Adrenal gland (tissue), 12 donors: Measurements from ENCODE around the gene CECR2. TPM values are rescaled to one million over a fixed set of nuclear protein-coding genes. Genes with fewer than 3 reads are reported as not detected.

Experiments used
- DNase-seq, 7 donors: peaks; one replicate each; pipeline ENCODE4 v3.0.0-alpha.2; 2019 to 2020
- H3K27ac ChIP-seq, 5 donors: fragments of 200-600 bp; sonication (generic) in 4 of 5; 1 replicate in 3 of 5; 2 replicates in 2 of 5; pipeline versions ENCODE4 v1.5.1 to v1.8.0; 2016 to 2020; ENCODE audit warnings: mild to moderate bottlenecking in 1 of 5
- H3K27me3 ChIP-seq: fragments of 200-600 bp; 2 replicates; pipeline ENCODE4 v1.8.0; 2021
- H3K36me3 ChIP-seq, 2 donors: fragments of 200-600 bp; replicated peaks in 1 of 2; 1 replicate in 1 of 2; 2 replicates in 1 of 2; pipeline versions ENCODE4 v1.5.1 to v1.8.0; 2018 to 2022
- H3K4me1 ChIP-seq, 2 donors: fragments of 200-600 bp; replicated peaks in 1 of 2; 1 replicate in 1 of 2; 2 replicates in 1 of 2; pipeline versions ENCODE4 v1.5.1 to v1.8.0; 2018 to 2021
- H3K4me3 ChIP-seq, 4 donors: fragments of 200-600 bp; sonication (generic) in 3 of 4; one replicate each; pipeline ENCODE4 v1.5.1; 2016 to 2018
- H3K9me3 ChIP-seq, 3 donors: fragments of 200-600 bp; sonication (generic) in 1 of 3; replicated peaks in 1 of 3; 1 replicate in 2 of 3; 2 replicates in 1 of 3; pipeline versions ENCODE4 v1.5.1 to v1.8.0; 2016 to 2021
- POLR2A ChIP-seq, 2 donors: fragments of 450-650 bp; IDR thresholded peaks; one replicate each; pipeline ENCODE4 v1.6.1; 2017; ENCODE audit warnings: antibody characterized with exemption in 2 of 2, mild to moderate bottlenecking in 2 of 2, moderate library complexity in 1 of 2
- WGBS, 4 donors: extraction: QIAGEN DNeasy Blood & Tissue Kit in 2 of 4; methylation state at CpG; one replicate each; pipeline versions ENCODE4 v1.1.5 to v1.1.7; 2013 to 2017; 5-methylcytosine and 5-hydroxymethylcytosine counted together
- intact Hi-C, 2 donors: fragments of 100-400 bp; cut with DNase I; formaldehyde crosslinking; loops; one replicate each; pipeline versions ENCODE4 v1.14.1 to v1.15.0; 2022 to 2023
- polyA plus RNA-seq, 3 donors: library from polyadenylated mRNA; stranded (reverse); fragments of 200-250 nt in 2 of 3; fragments of 350-450 nt in 1 of 3; fragmentation: Illumina TruSeq in 1 of 3; extraction: RNeasy Lipid Tissue Mini Kit (QIAGEN cat#74804) in 1 of 3; gene quantifications; one replicate each; pipeline ENCODE4 v1.2.3, GENCODE V29; 2013 to 2014
- total RNA-seq, 9 donors: library from RNA; depleted of rRNA in 4 of 9; stranded (reverse); fragments of >200 nt in 4 of 9; fragments of 120-200 nt in 1 of 9; fragmentation: NEBNext Ultra II Directional in 1 of 9; extraction: Animal tissue kit (Norgen Biotek cat#: 25700) in 1 of 9; gene quantifications; one replicate each; pipeline versions ENCODE4 v1.1.0 to v1.2.4, GENCODE V29; 2013 to 2023
- TF ChIP-seq, protein P1 (sequence below), 6 experiments: fragments of 450-650 bp in 4 of 6; fragments of 200-600 bp in 2 of 6; sonication (generic) in 1 of 6; IDR thresholded peaks; 1 replicate in 5 of 6; 2 replicates in 1 of 6; pipeline versions ENCODE4 v1.5.1 to v1.8.0; 2016 to 2021; ENCODE audit warnings: antibody characterized with exemption in 6 of 6, mild to moderate bottlenecking in 2 of 6, moderate library complexity in 1 of 6
- donor health status: healthy with polysubstance abuse.
- donor health status: Bipolar disorder and iron deficiency.
- donor health status: DM: yes; HTN: yes; CAD: no.
- donor health status: DM: no; HTN: no; CAD: no.
- donor health status: DM: no; HTN: no; CAD: no.
- donor health status: DM: yes; HTN: yes; CAD: no.

CECR2 gene
- total and polyA plus RNA-seq, 12 donors, result 0.20 to 1.7 (median 0.67) TPM

DNA sequence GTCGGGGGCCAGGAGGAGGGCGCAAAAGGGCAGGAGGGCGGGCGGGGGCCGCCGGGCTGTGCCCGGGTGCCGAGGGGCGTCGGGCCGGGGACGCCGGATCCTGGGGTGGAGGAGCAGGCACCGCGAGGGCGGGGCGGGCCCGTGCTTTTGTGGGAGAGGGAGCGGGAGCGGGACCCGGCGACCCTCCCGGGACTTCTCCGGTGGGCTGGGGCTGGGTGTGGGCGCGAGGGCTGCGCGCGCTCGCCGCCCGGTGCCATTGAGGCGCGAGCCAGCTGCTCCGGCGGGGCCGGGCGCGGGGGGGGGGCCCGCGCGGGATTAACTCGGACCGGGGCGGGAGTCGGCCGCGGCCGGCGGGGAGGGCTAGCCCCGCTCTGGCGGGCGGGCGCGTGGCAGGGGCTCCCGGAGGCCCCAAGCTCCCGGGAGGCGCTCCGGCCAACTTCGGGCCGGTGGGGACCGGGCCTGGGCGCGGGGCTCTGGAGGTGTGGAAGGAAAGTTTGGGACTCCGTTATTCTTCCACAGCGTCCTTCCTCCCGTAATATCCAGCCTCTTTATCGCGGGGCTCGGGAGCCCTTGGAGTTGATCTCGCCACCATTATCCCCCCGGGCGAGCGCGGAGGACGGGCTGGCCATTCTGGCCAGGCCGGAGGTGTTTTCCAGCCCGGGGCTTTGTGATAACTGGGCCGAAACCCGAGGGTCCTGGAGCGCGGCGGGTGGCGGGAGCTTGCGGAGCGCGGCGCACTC is 936 bp downstream of the CECR2 start:
- peaks cover 52% of the 10 kb centered on the region for H3K27me3 ChIP-seq

DNA sequence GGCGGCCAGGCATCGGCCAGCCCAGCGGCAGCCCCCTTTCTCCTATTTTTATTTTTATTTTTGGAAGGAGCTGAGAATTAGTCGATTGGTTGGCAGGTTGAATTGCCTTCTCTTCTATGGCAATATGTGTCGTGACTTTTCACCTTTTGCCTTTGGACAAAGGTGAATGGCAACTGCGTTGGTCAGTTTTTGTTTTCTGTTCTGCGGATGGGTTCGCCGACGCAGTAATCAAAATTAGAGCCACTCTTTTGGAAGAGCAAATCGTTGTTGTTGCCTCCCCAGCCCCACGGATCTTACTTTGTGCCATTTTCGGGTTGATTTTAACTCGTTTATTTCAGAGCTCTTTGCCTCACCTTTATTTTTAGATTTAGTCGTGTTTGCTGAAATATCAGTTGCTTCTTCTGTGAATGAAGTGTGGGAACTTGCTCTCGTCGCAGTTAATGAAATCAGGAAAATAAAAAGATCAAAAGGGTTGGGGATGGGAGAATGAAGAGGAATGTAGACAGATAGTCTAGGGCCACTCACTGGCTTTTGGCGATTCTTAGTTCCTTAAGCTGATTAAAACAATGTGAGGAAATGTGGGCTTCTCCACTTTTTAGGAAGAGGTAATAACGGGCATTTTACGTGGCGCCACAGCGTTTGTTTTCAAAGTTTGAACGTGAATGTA is 1.6 kb downstream of the CECR2 start:
- no peak overlapping the region for H3K27ac ChIP-seq
- no peak for DNase-seq
- TF ChIP-seq, protein P1, sequence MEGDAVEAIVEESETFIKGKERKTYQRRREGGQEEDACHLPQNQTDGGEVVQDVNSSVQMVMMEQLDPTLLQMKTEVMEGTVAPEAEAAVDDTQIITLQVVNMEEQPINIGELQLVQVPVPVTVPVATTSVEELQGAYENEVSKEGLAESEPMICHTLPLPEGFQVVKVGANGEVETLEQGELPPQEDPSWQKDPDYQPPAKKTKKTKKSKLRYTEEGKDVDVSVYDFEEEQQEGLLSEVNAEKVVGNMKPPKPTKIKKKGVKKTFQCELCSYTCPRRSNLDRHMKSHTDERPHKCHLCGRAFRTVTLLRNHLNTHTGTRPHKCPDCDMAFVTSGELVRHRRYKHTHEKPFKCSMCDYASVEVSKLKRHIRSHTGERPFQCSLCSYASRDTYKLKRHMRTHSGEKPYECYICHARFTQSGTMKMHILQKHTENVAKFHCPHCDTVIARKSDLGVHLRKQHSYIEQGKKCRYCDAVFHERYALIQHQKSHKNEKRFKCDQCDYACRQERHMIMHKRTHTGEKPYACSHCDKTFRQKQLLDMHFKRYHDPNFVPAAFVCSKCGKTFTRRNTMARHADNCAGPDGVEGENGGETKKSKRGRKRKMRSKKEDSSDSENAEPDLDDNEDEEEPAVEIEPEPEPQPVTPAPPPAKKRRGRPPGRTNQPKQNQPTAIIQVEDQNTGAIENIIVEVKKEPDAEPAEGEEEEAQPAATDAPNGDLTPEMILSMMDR (IDR thresholded peaks at IDR 0.05), result no peak
- TF ChIP-seq POLR2A (IDR thresholded peaks at IDR 0.05), result no peak
- peak overlapping the region in 2 of 4 donors; percentile 19 to 55 for H3K4me3 ChIP-seq
- H3K27me3 ChIP-seq, result peaks cover 52% of the 10 kb centered on the region
- peaks cover 0 to 5% of the 10 kb centered on the region in 2 donors for H3K4me1 ChIP-seq
- no peaks in the 10 kb centered on the region for H3K36me3 ChIP-seq
- no peaks in the 10 kb centered on the region for H3K9me3 ChIP-seq
- intact Hi-C loops, result no loop called here
- 17 to 20% (median 18%) methylated on average over 22 to 23 of the region's 23 CpGs for WGBS, 4 donors

More for the DNA sequence above, 936 bp downstream of the CECR2 start:
- WGBS, 4 donors, result 1 to 2% (median 2%) methylated on average over 30 to 86 of the region's 88 CpGs; no CpG with 5 or more reads in 1 of the 4 donors
- intact Hi-C loops, result no loop called here
- no peak overlapping the region for H3K27ac ChIP-seq
- DNase-seq, result no peak
- TF ChIP-seq, protein P1 (IDR thresholded peaks at IDR 0.05), result no peak
- no peak for TF ChIP-seq POLR2A (IDR thresholded peaks at IDR 0.05)
- H3K4me1 ChIP-seq, result peaks cover 0 to 5% of the 10 kb centered on the region in 2 donors
- peak overlapping the region in 2 of 4 donors; percentile 19 to 55 for H3K4me3 ChIP-seq
- H3K9me3 ChIP-seq, result no peaks in the 10 kb centered on the region
- no peaks in the 10 kb centered on the region for H3K36me3 ChIP-seq

DNA sequence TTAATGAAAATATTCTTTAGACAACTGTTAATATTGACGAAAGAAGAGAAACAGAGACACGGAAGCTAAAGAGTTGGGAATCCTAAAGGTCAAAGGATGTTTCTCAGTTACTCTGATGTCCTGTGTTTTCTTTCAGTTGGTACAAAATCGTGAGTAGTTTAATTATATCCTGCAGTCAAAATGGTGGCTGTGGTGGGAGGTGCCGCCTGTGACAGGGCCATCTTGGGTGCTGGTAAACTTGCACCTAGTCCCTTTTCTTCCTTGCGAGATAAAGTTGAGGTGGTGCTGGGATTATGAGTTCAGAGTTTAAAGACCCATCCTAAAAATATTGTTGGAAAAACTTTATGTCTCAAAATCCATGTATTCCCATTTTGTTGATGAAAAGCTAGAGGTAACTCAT is 2.2 kb downstream of the CECR2 start:
- TF ChIP-seq, protein P1 (IDR thresholded peaks at IDR 0.05), result no peak
- TF ChIP-seq POLR2A (IDR thresholded peaks at IDR 0.05), result no peak
- Histone ChIP-seq H3K27me3 (peaks cover 52% of the 10 kb centered on the region), H3K4me3 (no peak overlapping the region), H3K9me3 (no peaks in the 10 kb centered on the region), H3K27ac (no peak overlapping the region), H3K36me3 (no peaks in the 10 kb centered on the region), H3K4me1 (peaks cover 0 to 5% of the 10 kb centered on the region in 2 donors)
- intact Hi-C loops, result no loop called here
- DNase-seq, result no peak
- WGBS, 4 donors, result 59 to 65% (median 61%) methylated on average over 5 of the region's 5 CpGs

DNA sequence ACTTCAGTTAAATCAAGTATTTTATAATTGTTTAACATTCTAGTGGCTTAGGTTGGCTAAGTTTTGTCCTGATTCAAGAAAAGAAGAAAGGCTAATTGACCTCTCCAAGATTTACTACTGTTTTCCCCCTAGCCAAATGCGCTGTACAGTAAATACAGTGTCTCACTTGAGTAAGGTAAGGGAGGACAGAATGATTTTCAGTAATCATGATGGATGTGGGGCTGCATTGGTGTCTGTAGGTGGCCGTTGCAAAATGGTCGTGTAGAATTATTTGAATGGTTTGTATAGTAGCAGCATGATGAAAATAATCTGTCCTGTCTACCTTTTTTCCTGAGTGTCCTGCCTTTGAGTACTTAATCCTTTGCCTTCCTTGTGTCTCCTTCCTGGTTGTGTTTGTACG is 4.6 kb downstream of the CECR2 start:
- Histone ChIP-seq H3K27ac (no peak overlapping the region), H3K27me3 (peaks cover 37% of the 10 kb centered on the region), H3K36me3 (no peaks in the 10 kb centered on the region), H3K9me3 (no peaks in the 10 kb centered on the region), H3K4me3 (no peak overlapping the region), H3K4me1 (peaks cover 0 to 5% of the 10 kb centered on the region in 2 donors)
- intact Hi-C loops, result no loop called here
- DNase-seq, result no peak
- 80 to 89% (median 88%) methylated on average over 4 of the region's 4 CpGs for WGBS, 4 donors
- TF ChIP-seq, protein P1 (IDR thresholded peaks at IDR 0.05), result no peak
- no peak for TF ChIP-seq POLR2A (IDR thresholded peaks at IDR 0.05)
